ENCODE data around the gene JKAMP.

Gene JKAMP

GRCh38 chr14:59481407-59481806 lies 2.9 kb upstream of the JKAMP start:
- no peak for DNase-seq (ENCODE audit: low read depth in 1 of 2, low spot score in 1 of 2)

- no peak for DNase-seq (ENCODE audit: low read depth in 1 of 2, low spot score in 1 of 2)
Measured at GRCh38 chr14:59481871-59482540, 2.3 kb upstream of the JKAMP start.

GRCh38 chr14:59482541-59483331 lies 1.6 kb upstream of the JKAMP start:
- no peak for DNase-seq (ENCODE audit: low read depth in 1 of 2, low spot score in 1 of 2)

- DNase-seq (ENCODE audit: low read depth in 1 of 2, low spot score in 1 of 2), result no peak
Measured at GRCh38 chr14:59483363-59483762, 954 bp upstream of the JKAMP start.

GRCh38 chr14:59484639-59485175 lies 390 bp downstream of the JKAMP start:
- DNase-seq (ENCODE audit: low read depth in 1 of 2, low spot score in 1 of 2), result no peak

GRCh38 chr14:59490756-59491155 lies 6.4 kb downstream of the JKAMP start:
- no peak for DNase-seq (ENCODE audit: low read depth in 1 of 2, low spot score in 1 of 2)

- no peak for DNase-seq (ENCODE audit: low read depth in 1 of 2, low spot score in 1 of 2)
Measured at GRCh38 chr14:59492384-59492783, 8.1 kb downstream of the JKAMP start.

GRCh38 chr14:59500732-59501131 lies 16.4 kb downstream of the JKAMP start:
- DNase-seq (ENCODE audit: low read depth in 1 of 2, low spot score in 1 of 2), result no peak

- no peak for DNase-seq (ENCODE audit: low read depth in 1 of 2, low spot score in 1 of 2)
Measured at GRCh38 chr14:59503256-59503655, 18.9 kb downstream of the JKAMP start.

GRCh38 chr14:59507063-59507751 lies 22.9 kb downstream of the JKAMP start:
- peak in 1 of 2 donors; percentile 18 for DNase-seq (ENCODE audit: low read depth in 1 of 2, low spot score in 1 of 2)

GRCh38 chr14:59507752-59508103 lies 23.4 kb downstream of the JKAMP start:
- DNase-seq (ENCODE audit: low read depth in 1 of 2, low spot score in 1 of 2), result no peak

GRCh38 chr14:59509101-59509500 lies 24.8 kb downstream of the JKAMP start:
- DNase-seq (ENCODE audit: low read depth in 1 of 2, low spot score in 1 of 2), result no peak

GRCh38 chr14:59510001-59510400 lies 25.7 kb downstream of the JKAMP start:
- DNase-seq (ENCODE audit: low read depth in 1 of 2, low spot score in 1 of 2), result no peak

GRCh38 chr14:59510966-59511365 lies 26.6 kb downstream of the JKAMP start:
- DNase-seq (ENCODE audit: low read depth in 1 of 2, low spot score in 1 of 2), result no peak

- no peak for DNase-seq (ENCODE audit: low read depth in 1 of 2, low spot score in 1 of 2)
Measured at GRCh38 chr14:59511916-59512575, 27.7 kb downstream of the JKAMP start.

GRCh38 chr14:59520224-59520623 lies 35.9 kb downstream of the JKAMP start:
- no peak for DNase-seq (ENCODE audit: low read depth in 1 of 2, low spot score in 1 of 2)

GRCh38 chr14:59529189-59529588 lies 44.9 kb downstream of the JKAMP start:
- no peak for DNase-seq (ENCODE audit: low read depth in 1 of 2, low spot score in 1 of 2)

- DNase-seq (ENCODE audit: low read depth in 1 of 2, low spot score in 1 of 2), result no peak
Measured at GRCh38 chr14:59530349-59530748, 46.0 kb downstream of the JKAMP start.

GRCh38 chr14:59532419-59532818 lies 48.1 kb downstream of the JKAMP start:
- no peak for DNase-seq (ENCODE audit: low read depth in 1 of 2, low spot score in 1 of 2)

GRCh38 chr14:59534361-59534987 lies 50.2 kb downstream of the JKAMP start:
- DNase-seq (ENCODE audit: low read depth in 1 of 2, low spot score in 1 of 2), result no peak

GRCh38 chr14:59537476-59537875 lies 53.2 kb downstream of the JKAMP start:
- DNase-seq (ENCODE audit: low read depth in 1 of 2, low spot score in 1 of 2), result no peak

Data from activated CD4-positive, alpha-beta T cell treated with anti-CD3 and anti-CD28 coated beads, Interleukin-2, amount 50 U/mL, for 24 hours (primary cell).